ENCODE measurements around the gene ACSF2. TPM values are rescaled to one million over a fixed set of nuclear protein-coding genes. Genes with fewer than 3 reads are reported as not detected.
"Not testable (repeated sequence)": the region's sequence is repeated elsewhere in the genome, so short reads cannot be mapped to it uniquely, and the experiment has no call there.

The ACSF2 gene
- total RNA-seq, 4 donors from 2014 or later = 40.8 to 121 (median 64.3) TPM

DNA sequence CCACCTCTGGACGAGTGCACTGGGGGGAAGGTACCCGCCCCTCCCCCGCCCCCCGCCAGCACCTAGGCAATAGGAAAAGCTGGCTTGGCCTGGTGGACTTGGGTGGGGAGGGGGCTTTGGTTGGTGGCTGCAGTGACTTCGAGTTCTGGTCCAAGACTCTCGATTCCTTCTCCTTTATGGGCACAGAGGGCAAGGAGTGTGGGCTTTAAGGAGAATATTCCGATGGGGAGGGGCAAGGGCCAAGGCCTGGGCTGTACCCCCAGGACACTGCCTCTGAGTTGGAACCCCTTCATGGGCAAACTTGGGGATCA lies 409 bp downstream of the ACSF2 start:
- WGBS, 2 donors = 0 to 5% methylated on average over 3 to 6 of the region's 7 CpGs
- TF ChIP-seq POLR2A (IDR thresholded peaks at IDR 0.05) = no peak
- TF ChIP-seq, protein P1, sequence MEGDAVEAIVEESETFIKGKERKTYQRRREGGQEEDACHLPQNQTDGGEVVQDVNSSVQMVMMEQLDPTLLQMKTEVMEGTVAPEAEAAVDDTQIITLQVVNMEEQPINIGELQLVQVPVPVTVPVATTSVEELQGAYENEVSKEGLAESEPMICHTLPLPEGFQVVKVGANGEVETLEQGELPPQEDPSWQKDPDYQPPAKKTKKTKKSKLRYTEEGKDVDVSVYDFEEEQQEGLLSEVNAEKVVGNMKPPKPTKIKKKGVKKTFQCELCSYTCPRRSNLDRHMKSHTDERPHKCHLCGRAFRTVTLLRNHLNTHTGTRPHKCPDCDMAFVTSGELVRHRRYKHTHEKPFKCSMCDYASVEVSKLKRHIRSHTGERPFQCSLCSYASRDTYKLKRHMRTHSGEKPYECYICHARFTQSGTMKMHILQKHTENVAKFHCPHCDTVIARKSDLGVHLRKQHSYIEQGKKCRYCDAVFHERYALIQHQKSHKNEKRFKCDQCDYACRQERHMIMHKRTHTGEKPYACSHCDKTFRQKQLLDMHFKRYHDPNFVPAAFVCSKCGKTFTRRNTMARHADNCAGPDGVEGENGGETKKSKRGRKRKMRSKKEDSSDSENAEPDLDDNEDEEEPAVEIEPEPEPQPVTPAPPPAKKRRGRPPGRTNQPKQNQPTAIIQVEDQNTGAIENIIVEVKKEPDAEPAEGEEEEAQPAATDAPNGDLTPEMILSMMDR (IDR thresholded peaks at IDR 0.05) = no peak
- H3K4me3 ChIP-seq (ENCODE audit: low read depth, poor library complexity, severe bottlenecking) = peak overlapping the region; percentile 60
- no peak for DNase-seq (ENCODE audit: low spot score in 2 of 2)
- intact Hi-C loops (cut with DNase I; ENCODE audit: low total_unique reads) = no loop called here

DNA sequence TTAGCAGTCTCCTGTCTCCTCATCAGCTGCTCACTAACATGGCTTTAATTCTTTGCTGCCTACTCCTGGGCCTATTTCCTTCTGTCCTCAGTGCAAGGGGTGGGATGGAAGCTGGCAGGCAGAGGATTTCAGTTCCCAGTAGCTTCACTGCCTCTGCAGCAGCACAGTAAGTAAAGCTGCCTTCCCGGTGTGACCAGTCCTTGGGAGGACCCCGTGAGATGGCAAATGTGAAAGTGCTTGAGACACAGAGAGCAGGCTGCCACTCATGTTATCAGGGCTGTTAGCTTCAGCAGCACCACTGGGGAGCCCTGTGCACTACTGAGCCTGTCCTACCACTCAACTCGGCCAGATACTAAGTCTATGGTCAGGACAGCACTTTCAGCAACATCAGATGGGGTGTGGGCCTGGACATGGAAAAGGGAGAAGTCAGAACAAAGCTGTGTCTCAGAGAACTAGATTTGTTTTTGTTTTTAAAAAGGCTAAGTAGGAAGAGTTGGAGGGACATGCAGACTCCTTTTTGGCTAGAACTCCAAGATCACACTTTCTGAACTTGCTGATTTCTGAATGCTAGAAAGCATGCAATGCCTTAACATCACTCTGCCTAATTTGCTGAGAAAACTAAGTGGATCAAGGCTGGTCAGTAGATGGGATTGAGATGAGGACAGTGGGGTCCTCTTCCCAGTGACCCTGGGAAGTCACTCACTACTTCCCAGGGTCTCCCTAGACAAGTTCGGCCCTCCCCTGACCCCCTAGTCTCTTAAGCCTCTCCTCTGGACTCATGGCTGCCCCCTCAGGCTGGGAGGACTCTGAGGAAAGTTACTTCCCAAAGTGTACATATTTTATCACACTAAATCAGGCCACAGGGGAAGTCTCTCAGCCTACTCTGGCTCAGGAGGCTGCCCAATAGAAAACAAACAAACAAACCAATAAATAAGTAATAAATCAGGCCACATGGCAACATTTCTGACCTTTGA lies 1.1 kb downstream of the ACSF2 start:
- WGBS, 2 donors = 12 to 13% methylated on average over 4 of the region's 4 CpGs
- TF ChIP-seq, protein P1 (IDR thresholded peaks at IDR 0.05) = no peak
- no peak for TF ChIP-seq POLR2A (IDR thresholded peaks at IDR 0.05)
- H3K4me3 ChIP-seq (ENCODE audit: low read depth, poor library complexity, severe bottlenecking) = peak overlapping the region; percentile 60
- no peak for DNase-seq (ENCODE audit: low spot score in 2 of 2)
- intact Hi-C loops (cut with DNase I; ENCODE audit: low total_unique reads) = no loop called here

DNA sequence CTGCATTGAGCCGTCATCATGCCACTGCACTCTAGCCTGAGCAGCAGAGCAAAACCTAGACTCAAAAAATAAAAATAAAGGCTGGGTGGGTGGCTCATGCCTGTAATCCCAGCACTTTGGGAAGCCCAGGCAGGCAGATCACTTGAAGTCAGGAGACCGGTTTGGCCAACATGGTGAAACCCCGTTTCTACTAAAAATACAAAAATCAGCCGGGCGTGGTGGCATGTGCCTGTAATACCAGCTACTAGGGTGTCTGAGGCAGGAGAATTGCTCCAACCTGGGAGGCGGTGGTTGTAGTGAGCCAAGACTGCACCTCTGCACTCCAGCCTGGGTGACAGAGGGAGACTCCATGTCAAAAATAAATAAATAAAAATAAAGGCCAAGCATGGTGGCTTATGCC lies 2.1 kb downstream of the ACSF2 start:
- intact Hi-C loops (cut with DNase I; ENCODE audit: low total_unique reads); H3K4me3 ChIP-seq (ENCODE audit: low read depth, poor library complexity, severe bottlenecking); DNase-seq (ENCODE audit: low spot score in 2 of 2): not testable (repeated sequence)
- 53 to 55% methylated on average over 6 of the region's 6 CpGs for WGBS, 2 donors

DNA sequence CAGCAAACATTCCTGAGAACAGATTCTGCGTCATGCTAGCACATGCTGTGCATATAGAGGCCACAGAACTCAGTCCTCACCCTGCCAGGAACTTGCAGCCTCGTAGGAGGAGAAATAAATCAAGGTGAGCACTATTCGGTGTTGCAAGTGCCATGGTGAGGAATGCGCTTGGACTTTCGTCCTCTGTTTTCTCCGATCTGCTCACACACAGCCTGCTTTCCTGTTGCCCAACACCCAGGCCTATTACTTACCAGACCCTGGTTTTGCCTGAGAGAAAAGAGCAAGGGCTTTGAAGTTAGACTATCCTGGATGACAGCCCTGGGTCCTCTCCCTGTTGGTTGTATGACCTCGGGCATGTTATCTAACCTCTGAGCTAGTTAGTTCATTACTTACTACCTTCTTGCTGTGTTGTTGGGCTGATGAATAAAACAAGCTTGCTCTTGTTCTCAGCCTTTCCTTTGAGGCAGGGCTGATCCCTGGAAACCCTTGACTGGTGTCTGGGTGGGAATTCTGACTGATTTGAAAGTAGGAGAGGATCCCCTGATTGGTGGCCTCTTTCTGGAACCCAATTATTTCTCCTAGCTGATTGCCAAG lies 2.9 kb downstream of the ACSF2 start:
- intact Hi-C loops (cut with DNase I; ENCODE audit: low total_unique reads) = no loop called here
- no peak for TF ChIP-seq POLR2A (IDR thresholded peaks at IDR 0.05)
- TF ChIP-seq, protein P1 (IDR thresholded peaks at IDR 0.05) = no peak
- no peak for DNase-seq (ENCODE audit: low spot score in 2 of 2)
- 44 to 68% methylated on average over 7 of the region's 7 CpGs for WGBS, 2 donors
- H3K4me3 ChIP-seq (ENCODE audit: low read depth, poor library complexity, severe bottlenecking) = no peak overlapping the region

DNA sequence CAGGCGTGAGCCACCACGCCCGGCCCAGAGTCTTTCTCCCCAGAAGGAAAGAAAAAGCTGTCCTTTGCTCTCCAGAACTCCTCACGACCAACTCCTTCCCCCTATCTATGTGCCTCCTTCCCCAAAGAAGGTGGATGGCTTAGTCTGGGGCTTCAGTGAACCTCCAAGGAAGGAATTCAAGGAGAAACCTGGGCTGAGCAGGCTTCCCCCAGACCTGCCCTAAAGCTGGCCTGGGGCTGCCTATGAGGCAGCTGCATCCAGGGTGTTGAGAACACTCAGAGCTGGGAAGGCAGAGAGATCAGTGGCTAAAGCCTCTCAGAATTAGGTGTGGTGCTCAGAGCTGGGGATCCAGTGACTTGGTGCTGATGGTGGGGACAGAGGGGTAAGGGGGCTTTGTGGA lies 3.8 kb downstream of the ACSF2 start:
- TF ChIP-seq POLR2A (IDR thresholded peaks at IDR 0.05) = no peak
- WGBS, 2 donors = 78 to 92% methylated on average over 4 of the region's 4 CpGs
- H3K4me3 ChIP-seq (ENCODE audit: low read depth, poor library complexity, severe bottlenecking) = no peak overlapping the region
- DNase-seq (ENCODE audit: low spot score in 2 of 2) = no peak
- intact Hi-C loops (cut with DNase I; ENCODE audit: low total_unique reads) = no loop called here

DNA sequence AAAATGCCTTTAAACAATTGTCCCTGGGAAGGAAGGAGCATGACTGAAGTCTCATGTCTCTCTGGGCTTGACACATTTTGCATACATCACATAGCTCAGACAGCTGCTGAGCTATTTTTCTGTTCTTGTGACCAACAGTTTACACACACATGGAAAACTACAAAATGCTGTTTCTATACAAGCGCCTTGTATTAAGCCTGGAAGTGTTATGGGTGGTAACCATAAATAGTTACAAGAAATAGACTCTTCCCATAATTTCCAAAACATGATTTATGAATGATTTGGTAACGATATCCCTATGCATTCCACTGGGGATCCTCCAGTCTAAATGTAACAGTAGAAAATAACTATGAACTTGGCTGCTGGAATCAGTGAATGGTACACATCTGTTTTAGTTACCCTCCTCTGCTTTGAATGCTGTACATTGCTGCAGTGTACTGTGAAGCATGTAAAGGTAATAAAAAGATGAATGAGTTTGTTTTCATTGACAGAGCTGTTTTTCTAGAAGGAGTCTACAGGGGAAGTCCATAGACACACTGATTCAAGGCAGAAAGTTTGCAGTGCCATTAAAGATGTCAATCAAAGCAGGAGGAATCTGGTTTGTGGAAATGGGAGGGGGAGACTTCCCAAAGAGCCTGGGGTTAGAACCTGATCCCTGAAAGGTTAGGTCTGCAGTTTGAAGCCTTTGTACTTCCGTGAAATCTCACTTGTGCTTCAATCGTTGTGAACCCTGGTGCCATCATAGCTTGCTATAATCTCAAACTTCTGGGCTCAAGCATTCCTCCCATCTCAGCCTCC lies 5.0 kb downstream of the ACSF2 start:
- 39 to 47% methylated on average over 4 of the region's 4 CpGs for WGBS, 2 donors
- TF ChIP-seq, protein P1 (IDR thresholded peaks at IDR 0.05) = no peak
- TF ChIP-seq POLR2A (IDR thresholded peaks at IDR 0.05) = no peak
- intact Hi-C loops (cut with DNase I; ENCODE audit: low total_unique reads) = no loop called here
- no peak overlapping the region for H3K4me3 ChIP-seq (ENCODE audit: low read depth, poor library complexity, severe bottlenecking)
- no peak for DNase-seq (ENCODE audit: low spot score in 2 of 2)
